Astrocyte of the cerebellum (primary cell): ENCODE measurements around the gene EMX1.

Experiments
- DNase-seq: peaks from one replicate; pipeline ENCODE4 v3.0.0-alpha.2; 2011; ENCODE audit warnings: low read depth
- H3K4me3 ChIP-seq: 2 replicates; pipeline ENCODE4 v1.5.1; 2011; ENCODE audit warnings: mild to moderate bottlenecking, low read depth, low read length, moderate library complexity
- in situ Hi-C: cut with HindIII; loops from 2 replicates; pipeline ENCODE4 v1.10.0; 2017; ENCODE audit warnings: low sequenced_read_pairs
- TF ChIP-seq, protein P1 (sequence below): IDR thresholded peaks from 2 replicates; pipeline ENCODE4 v1.5.1; 2012; ENCODE audit warnings: low read length, low read depth, moderate library complexity, mild to moderate bottlenecking; ENCODE audit errors: missing control alignments

EMX1 gene

DNA sequence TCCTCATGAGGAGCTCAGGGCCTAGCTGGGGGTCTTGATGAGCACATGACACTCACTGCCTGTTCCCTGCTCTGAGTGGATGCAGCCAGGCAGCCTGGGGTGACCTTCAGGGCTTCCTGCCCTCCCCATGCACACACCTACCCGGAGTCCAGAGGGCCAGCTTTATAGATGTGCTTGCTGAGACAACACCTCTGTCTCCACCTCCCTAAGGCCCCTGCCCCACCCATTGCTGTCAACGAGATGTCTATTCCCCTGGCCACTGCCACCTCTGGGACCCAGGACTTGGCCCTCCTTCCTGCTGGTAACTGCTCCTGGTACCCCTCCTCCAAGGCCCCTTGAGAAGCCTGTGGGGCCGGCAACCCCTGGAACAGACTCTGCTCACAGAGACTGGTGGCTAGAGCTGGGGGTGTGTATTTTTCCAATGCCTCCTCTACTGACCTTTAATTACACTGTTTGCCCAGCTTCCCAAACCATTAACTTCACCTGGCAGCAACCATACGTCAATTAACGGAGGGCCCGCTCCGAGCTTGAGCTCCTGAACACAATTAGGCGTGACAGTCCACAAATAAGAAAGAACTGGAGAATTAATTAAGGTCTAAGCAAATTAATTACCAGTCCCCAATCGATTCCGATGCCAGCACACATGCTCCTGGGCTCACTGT, 66.3 kb downstream of the EMX1 start:
- TF ChIP-seq, protein P1, sequence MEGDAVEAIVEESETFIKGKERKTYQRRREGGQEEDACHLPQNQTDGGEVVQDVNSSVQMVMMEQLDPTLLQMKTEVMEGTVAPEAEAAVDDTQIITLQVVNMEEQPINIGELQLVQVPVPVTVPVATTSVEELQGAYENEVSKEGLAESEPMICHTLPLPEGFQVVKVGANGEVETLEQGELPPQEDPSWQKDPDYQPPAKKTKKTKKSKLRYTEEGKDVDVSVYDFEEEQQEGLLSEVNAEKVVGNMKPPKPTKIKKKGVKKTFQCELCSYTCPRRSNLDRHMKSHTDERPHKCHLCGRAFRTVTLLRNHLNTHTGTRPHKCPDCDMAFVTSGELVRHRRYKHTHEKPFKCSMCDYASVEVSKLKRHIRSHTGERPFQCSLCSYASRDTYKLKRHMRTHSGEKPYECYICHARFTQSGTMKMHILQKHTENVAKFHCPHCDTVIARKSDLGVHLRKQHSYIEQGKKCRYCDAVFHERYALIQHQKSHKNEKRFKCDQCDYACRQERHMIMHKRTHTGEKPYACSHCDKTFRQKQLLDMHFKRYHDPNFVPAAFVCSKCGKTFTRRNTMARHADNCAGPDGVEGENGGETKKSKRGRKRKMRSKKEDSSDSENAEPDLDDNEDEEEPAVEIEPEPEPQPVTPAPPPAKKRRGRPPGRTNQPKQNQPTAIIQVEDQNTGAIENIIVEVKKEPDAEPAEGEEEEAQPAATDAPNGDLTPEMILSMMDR: no peak
- no peak overlapping the region for H3K4me3 ChIP-seq
- in situ Hi-C loops: no loop called here
- no peak for DNase-seq

DNA sequence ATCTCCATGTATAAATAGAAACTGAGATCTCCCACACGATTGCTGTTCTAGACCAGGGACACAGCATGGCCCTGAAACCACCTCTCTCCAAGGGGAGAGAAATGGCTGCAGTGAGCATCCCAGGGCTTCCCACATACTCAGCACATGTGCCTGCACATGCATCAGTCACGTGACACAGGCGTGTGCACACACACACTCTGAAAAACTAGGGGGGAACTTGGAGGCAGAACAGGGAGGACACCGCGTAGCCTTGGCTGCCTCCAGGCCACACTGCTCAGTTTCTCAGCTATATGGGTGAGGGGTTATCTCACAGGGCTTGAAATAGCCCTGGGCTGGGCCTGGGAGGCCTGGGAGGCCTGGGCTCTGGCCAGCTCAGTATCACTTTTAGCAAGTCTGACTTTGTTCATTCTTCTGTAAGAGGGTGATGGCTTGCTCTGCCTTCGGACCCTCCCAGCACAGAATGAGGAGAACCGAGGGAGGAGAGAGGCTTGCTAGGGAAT, 66.9 kb downstream of the EMX1 start:
- no peak overlapping the region for H3K4me3 ChIP-seq
- DNase-seq: no peak
- TF ChIP-seq, protein P1: no peak
- in situ Hi-C loops: no loop called here
